Lower leg skin (tissue), 3 donors: ENCODE results near the gene VPS33A.

Source experiments
- POLR2A ChIP-seq, 2 donors: fragments of 450-650 bp; IDR thresholded peaks; one replicate each; pipeline ENCODE4 v1.6.1; 2016 to 2017; ENCODE audit warnings: antibody characterized with exemption in 2 of 2, mild to moderate bottlenecking in 1 of 2, moderate library complexity in 1 of 2
- TF ChIP-seq, protein P1 (sequence below), 3 donors: fragments of 450-650 bp; IDR thresholded peaks; one replicate each; pipeline ENCODE4 v1.5.1; 2016; ENCODE audit warnings: antibody characterized with exemption in 3 of 3, mild to moderate bottlenecking in 3 of 3, moderate library complexity in 2 of 3

DNA sequence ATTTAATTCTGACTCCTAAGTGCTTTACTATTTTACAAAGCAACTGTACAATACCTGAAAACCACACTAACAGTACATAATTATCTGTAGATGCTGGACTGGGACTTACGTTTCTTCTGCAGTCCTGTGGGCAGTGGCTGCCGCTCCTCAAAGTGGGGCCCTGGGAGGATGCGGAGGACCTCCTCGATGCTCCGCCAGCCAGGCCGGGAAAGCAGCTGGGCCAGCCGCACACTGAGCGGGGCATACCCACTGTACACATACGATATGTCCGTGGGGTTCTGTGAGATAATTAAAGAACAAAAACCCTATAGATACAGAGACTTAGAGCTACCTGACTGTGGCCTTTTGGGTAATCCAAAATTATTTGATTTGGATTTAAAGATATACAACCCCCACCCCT is 33.6 kb downstream of the VPS33A start:
- no peak for TF ChIP-seq POLR2A (IDR thresholded peaks at IDR 0.05)
- TF ChIP-seq, protein P1, sequence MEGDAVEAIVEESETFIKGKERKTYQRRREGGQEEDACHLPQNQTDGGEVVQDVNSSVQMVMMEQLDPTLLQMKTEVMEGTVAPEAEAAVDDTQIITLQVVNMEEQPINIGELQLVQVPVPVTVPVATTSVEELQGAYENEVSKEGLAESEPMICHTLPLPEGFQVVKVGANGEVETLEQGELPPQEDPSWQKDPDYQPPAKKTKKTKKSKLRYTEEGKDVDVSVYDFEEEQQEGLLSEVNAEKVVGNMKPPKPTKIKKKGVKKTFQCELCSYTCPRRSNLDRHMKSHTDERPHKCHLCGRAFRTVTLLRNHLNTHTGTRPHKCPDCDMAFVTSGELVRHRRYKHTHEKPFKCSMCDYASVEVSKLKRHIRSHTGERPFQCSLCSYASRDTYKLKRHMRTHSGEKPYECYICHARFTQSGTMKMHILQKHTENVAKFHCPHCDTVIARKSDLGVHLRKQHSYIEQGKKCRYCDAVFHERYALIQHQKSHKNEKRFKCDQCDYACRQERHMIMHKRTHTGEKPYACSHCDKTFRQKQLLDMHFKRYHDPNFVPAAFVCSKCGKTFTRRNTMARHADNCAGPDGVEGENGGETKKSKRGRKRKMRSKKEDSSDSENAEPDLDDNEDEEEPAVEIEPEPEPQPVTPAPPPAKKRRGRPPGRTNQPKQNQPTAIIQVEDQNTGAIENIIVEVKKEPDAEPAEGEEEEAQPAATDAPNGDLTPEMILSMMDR (IDR thresholded peaks at IDR 0.05), result no peak
